ENCODE results near the gene ADGRV1. TPM values are rescaled to one million over a fixed set of nuclear protein-coding genes. Genes with fewer than 3 reads are reported as not detected.

ADGRV1 gene
- polyA plus RNA-seq, 1 of the 3 experiments (the other 2 are of a cell fraction): 0.23 TPM

GRCh38 chr5:90878081-90878480 is 319.5 kb downstream of the ADGRV1 start (continued):
- TF ChIP-seq TAF1 (IDR thresholded peaks at IDR 0.05; ENCODE audit: borderline replicate concordance, low read depth, low read length) (no peak), EZH2phosphoT487 (IDR thresholded peaks at IDR 0.05; ENCODE audit: borderline replicate concordance, low read depth) (no peak), TEAD4 (IDR thresholded peaks at IDR 0.05; ENCODE audit: borderline replicate concordance, insufficient read depth) (no peak), POLR2AphosphoS5 (IDR thresholded peaks at IDR 0.05; ENCODE audit: low read depth, low read length) (no peak)

- Histone ChIP-seq H3K4me2 (no peak overlapping the region), H3K9me2 (no peaks in the 10 kb centered on the region), H3K27ac (ENCODE audit: low read depth in 2 of 2, low read length in 1 of 2) (no peak overlapping the region), H3K9ac (no peak overlapping the region), H3K4me1 (ENCODE audit: control insufficient read depth in 1 of 2, insufficient read depth in 2 of 2, low read depth in 1 of 2, low read length in 1 of 2) (no peaks in the 10 kb centered on the region), H3K9me3 (no peaks in the 10 kb centered on the region), H3K27me3 (ENCODE audit: insufficient read depth) (0 out of 2 replicates have a peak, but pooled peaks cover 5% of the 10 kb centered on the region), H3F3A (replicated peaks; ENCODE audit: insufficient read depth) (peaks cover 3% of the 10 kb centered on the region), H3K36me3 (replicated peaks in 1 of 2; ENCODE audit: control insufficient read depth in 1 of 2, insufficient read depth in 2 of 2, low read length in 1 of 2) (no peaks in the 10 kb centered on the region), H2AFZ (ENCODE audit: low read depth) (no peak overlapping the region), H4K20me1 (ENCODE audit: insufficient read depth) (no peaks in the 10 kb centered on the region), H3K4me3 (ENCODE audit: low read depth in 2 of 2, low read length in 1 of 2) (no peak overlapping the region), H3K79me2 (ENCODE audit: insufficient read depth) (no peaks in the 10 kb centered on the region)
- DNase-seq: no peak
- TF ChIP-seq, protein P1, sequence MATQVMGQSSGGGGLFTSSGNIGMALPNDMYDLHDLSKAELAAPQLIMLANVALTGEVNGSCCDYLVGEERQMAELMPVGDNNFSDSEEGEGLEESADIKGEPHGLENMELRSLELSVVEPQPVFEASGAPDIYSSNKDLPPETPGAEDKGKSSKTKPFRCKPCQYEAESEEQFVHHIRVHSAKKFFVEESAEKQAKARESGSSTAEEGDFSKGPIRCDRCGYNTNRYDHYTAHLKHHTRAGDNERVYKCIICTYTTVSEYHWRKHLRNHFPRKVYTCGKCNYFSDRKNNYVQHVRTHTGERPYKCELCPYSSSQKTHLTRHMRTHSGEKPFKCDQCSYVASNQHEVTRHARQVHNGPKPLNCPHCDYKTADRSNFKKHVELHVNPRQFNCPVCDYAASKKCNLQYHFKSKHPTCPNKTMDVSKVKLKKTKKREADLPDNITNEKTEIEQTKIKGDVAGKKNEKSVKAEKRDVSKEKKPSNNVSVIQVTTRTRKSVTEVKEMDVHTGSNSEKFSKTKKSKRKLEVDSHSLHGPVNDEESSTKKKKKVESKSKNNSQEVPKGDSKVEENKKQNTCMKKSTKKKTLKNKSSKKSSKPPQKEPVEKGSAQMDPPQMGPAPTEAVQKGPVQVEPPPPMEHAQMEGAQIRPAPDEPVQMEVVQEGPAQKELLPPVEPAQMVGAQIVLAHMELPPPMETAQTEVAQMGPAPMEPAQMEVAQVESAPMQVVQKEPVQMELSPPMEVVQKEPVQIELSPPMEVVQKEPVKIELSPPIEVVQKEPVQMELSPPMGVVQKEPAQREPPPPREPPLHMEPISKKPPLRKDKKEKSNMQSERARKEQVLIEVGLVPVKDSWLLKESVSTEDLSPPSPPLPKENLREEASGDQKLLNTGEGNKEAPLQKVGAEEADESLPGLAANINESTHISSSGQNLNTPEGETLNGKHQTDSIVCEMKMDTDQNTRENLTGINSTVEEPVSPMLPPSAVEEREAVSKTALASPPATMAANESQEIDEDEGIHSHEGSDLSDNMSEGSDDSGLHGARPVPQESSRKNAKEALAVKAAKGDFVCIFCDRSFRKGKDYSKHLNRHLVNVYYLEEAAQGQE (IDR thresholded peaks at IDR 0.05; ENCODE audit: low read depth, low read length): no peak
- TF ChIP-seq NFIC (IDR thresholded peaks at IDR 0.05; ENCODE audit: borderline replicate concordance) (no peak), FOXJ3 (CRISPR knock-in tag; IDR thresholded peaks at IDR 0.05) (no peak), RAD21 (IDR thresholded peaks at IDR 0.05; ENCODE audit: low read length) (no peak), SIN3A (IDR thresholded peaks at IDR 0.05; ENCODE audit: borderline replicate concordance, low read depth, low read length) (no peak), MAX (IDR thresholded peaks at IDR 0.05; ENCODE audit: low read depth) (no peak), GATA2 (CRISPR knock-in tag; IDR thresholded peaks at IDR 0.05) (no peak), SMC3 (IDR thresholded peaks at IDR 0.05; ENCODE audit: low read depth, low read length) (no peak), TAF1 (IDR thresholded peaks at IDR 0.05; ENCODE audit: borderline replicate concordance, low read depth, low read length) (no peak), YY1 (IDR thresholded peaks at IDR 0.05; ENCODE audit: low read depth) (no peak), EZH2phosphoT487 (IDR thresholded peaks at IDR 0.05; ENCODE audit: borderline replicate concordance, low read depth) (no peak), MXI1 (IDR thresholded peaks at IDR 0.05; ENCODE audit: low read depth, low read length) (no peak)
- TF ChIP-seq, protein P2, sequence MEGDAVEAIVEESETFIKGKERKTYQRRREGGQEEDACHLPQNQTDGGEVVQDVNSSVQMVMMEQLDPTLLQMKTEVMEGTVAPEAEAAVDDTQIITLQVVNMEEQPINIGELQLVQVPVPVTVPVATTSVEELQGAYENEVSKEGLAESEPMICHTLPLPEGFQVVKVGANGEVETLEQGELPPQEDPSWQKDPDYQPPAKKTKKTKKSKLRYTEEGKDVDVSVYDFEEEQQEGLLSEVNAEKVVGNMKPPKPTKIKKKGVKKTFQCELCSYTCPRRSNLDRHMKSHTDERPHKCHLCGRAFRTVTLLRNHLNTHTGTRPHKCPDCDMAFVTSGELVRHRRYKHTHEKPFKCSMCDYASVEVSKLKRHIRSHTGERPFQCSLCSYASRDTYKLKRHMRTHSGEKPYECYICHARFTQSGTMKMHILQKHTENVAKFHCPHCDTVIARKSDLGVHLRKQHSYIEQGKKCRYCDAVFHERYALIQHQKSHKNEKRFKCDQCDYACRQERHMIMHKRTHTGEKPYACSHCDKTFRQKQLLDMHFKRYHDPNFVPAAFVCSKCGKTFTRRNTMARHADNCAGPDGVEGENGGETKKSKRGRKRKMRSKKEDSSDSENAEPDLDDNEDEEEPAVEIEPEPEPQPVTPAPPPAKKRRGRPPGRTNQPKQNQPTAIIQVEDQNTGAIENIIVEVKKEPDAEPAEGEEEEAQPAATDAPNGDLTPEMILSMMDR (IDR thresholded peaks at IDR 0.05): no peak
- ChIA-PET POLR2A (no interaction called here), CTCF (interaction anchor here (1.5 kb wide), 1 partner anchor 506 kb away, joined by 7 read pairs; no protein-coding TSS in a partner anchor)
- WGBS (ENCODE audit: low lambda C conversion rate): 50% methylated on average over 3 of the region's 3 CpGs
These were observed 320.1 kb downstream of the ADGRV1 start for GRCh38 chr5:90878549-90879196.

Data from SK-N-SH (cell line).